ENCODE results near the gene UBAP1. TPM values are rescaled to one million over a fixed set of nuclear protein-coding genes. Genes with fewer than 3 reads are reported as not detected.
"Not testable (repeated sequence)": the region's sequence is repeated elsewhere in the genome, so short reads cannot be mapped to it uniquely, and the experiment has no call there.

UBAP1 gene
- polyA plus RNA-seq (ENCODE audit: low read depth in 6 of 6) = 10 to 100 TPM; 18.1 to 35.3 (median 28.0) TPM

- H3K4me3 Mint-ChIP-seq = peak within 1 kb of the TSS; percentile 88 to 100 (median 98)
These were observed at the start of gene UBAP1 for GRCh38 chr9:34178436-34179212. TSS of gene UBAP1 (plus strand) at chr9:34179043. CDS start at chr9:34220915, 41,872 bp downstream.

GRCh38 chr9:34131571-34131970 is 47.3 kb upstream of the UBAP1 start:
- Mint-ChIP-seq H3K4me3 (no peak overlapping the region), H3K27ac (no peak overlapping the region), H3K27me3 (peaks cover 47 to 76% (median 61%) of the 10 kb centered on the region in 3 donors), H3K4me1 (peaks cover 8 to 10% (median 9%) of the 10 kb centered on the region in 3 donors), H3K9me3 (peaks cover 0 to 10% (median 1%) of the 10 kb centered on the region in 7 donors), H3K36me3 (peaks cover 0 to 3% of the 10 kb centered on the region in 2 donors)
- ATAC-seq (ENCODE audit: low read depth in 2 of 2) (no peak), DNase-seq (no peak)

More at GRCh38 chr9:34178436-34179212, at the start of gene UBAP1:
- H3K9me3 Mint-ChIP-seq = no peaks in the 10 kb centered on the region
- H3K4me1 Mint-ChIP-seq = peaks cover 17 to 26% (median 25%) of the 10 kb centered on the region in 3 donors
- peak; percentile 93 for DNase-seq
- peak within 1 kb of the TSS; percentile 94 to 100 (median 98) for H3K27ac Mint-ChIP-seq
- H3K27me3 Mint-ChIP-seq = peaks cover 0 to 8% (median 5%) of the 10 kb centered on the region in 3 donors
- H3K36me3 Mint-ChIP-seq = peaks cover 0 to 9% of the 10 kb centered on the region in 2 donors
- peak; percentile 97 for ATAC-seq (ENCODE audit: low read depth in 2 of 2)

GRCh38 chr9:34133436-34133949 is 45.4 kb upstream of the UBAP1 start:
- ATAC-seq (ENCODE audit: low read depth in 2 of 2) = no peak
- Mint-ChIP-seq H3K4me1 (peaks cover 0 to 4% (median 0%) of the 10 kb centered on the region in 3 donors), H3K4me3 (no peak overlapping the region), H3K9me3 (peaks cover 0 to 9% (median 1%) of the 10 kb centered on the region in 7 donors), H3K36me3 (peaks cover 0 to 3% of the 10 kb centered on the region in 2 donors), H3K27me3 (peaks cover 33 to 63% (median 46%) of the 10 kb centered on the region in 3 donors), H3K27ac (no peak overlapping the region)
- no peak for DNase-seq

GRCh38 chr9:34134521-34134920 is 44.3 kb upstream of the UBAP1 start:
- Mint-ChIP-seq H3K27me3 (peaks cover 31 to 64% (median 39%) of the 10 kb centered on the region in 3 donors), H3K9me3 (peaks cover 0 to 11% (median 3%) of the 10 kb centered on the region in 7 donors), H3K27ac (peak overlapping the region in 1 of 6 donors; percentile 51), H3K4me3 (no peak overlapping the region), H3K4me1 (peaks cover 0 to 4% (median 0%) of the 10 kb centered on the region in 3 donors), H3K36me3 (peaks cover 0 to 3% of the 10 kb centered on the region in 2 donors)
- ATAC-seq (ENCODE audit: low read depth in 2 of 2) (no peak), DNase-seq (no peak)

- not testable (repeated sequence) for ATAC-seq (ENCODE audit: low read depth in 2 of 2)
These were observed 40.2 kb upstream of the UBAP1 start for GRCh38 chr9:34138644-34139043.

GRCh38 chr9:34139477-34140146 is 39.2 kb upstream of the UBAP1 start:
- no peak overlapping the region for H3K27ac Mint-ChIP-seq
- H3K4me1 Mint-ChIP-seq = no peaks in the 10 kb centered on the region
- DNase-seq (no peak), ATAC-seq (ENCODE audit: low read depth in 2 of 2) (peak in 1 of 2 donors; percentile 27)
- peaks cover 42 to 57% (median 49%) of the 10 kb centered on the region in 3 donors for H3K27me3 Mint-ChIP-seq
- H3K9me3 Mint-ChIP-seq = peaks cover 0 to 13% (median 5%) of the 10 kb centered on the region in 7 donors
- peaks cover 0 to 3% of the 10 kb centered on the region in 2 donors for H3K36me3 Mint-ChIP-seq
- H3K4me3 Mint-ChIP-seq = no peak overlapping the region

More at GRCh38 chr9:34138644-34139043, 40.2 kb upstream of the UBAP1 start:
- not testable (repeated sequence) for H3K27ac Mint-ChIP-seq, H3K4me1 Mint-ChIP-seq, DNase-seq, H3K4me3 Mint-ChIP-seq, H3K36me3 Mint-ChIP-seq
- Mint-ChIP-seq H3K27me3 (peaks cover 41 to 58% (median 51%) of the 10 kb centered on the region in 3 donors), H3K9me3 (peaks cover 0 to 13% (median 5%) of the 10 kb centered on the region in 7 donors)

- Mint-ChIP-seq H3K36me3 (no peaks in the 10 kb centered on the region), H3K4me1 (no peaks in the 10 kb centered on the region), H3K4me3 (no peak overlapping the region), H3K9me3 (peaks cover 0 to 11% (median 2%) of the 10 kb centered on the region in 7 donors), H3K27ac (no peak overlapping the region), H3K27me3 (peaks cover 52 to 63% (median 54%) of the 10 kb centered on the region in 3 donors)
- DNase-seq (no peak), ATAC-seq (ENCODE audit: low read depth in 2 of 2) (no peak)
These were observed 38.0 kb upstream of the UBAP1 start for GRCh38 chr9:34140853-34141252.

- H3K27me3 Mint-ChIP-seq = peaks cover 66 to 80% (median 74%) of the 10 kb centered on the region in 3 donors
- H3K36me3 Mint-ChIP-seq = no peaks in the 10 kb centered on the region
- ATAC-seq (ENCODE audit: low read depth in 2 of 2) (no peak), DNase-seq (no peak)
- no peak overlapping the region for H3K4me3 Mint-ChIP-seq
- H3K4me1 Mint-ChIP-seq = no peaks in the 10 kb centered on the region
- H3K9me3 Mint-ChIP-seq = peaks cover 0 to 11% (median 0%) of the 10 kb centered on the region in 7 donors
- H3K27ac Mint-ChIP-seq = peak overlapping the region in 1 of 6 donors; percentile 44
These were observed 35.7 kb upstream of the UBAP1 start for GRCh38 chr9:34143116-34143515.

GRCh38 chr9:34145165-34145564 is 33.7 kb upstream of the UBAP1 start:
- ATAC-seq (ENCODE audit: low read depth in 2 of 2) (no peak), DNase-seq (no peak)
- H3K27me3 Mint-ChIP-seq = peaks cover 72 to 86% (median 79%) of the 10 kb centered on the region in 3 donors
- no peak overlapping the region for H3K4me3 Mint-ChIP-seq
- no peak overlapping the region for H3K27ac Mint-ChIP-seq
- peaks cover 0 to 11% (median 0%) of the 10 kb centered on the region in 7 donors for H3K9me3 Mint-ChIP-seq
- H3K4me1 Mint-ChIP-seq = no peaks in the 10 kb centered on the region
- peaks cover 0 to 3% of the 10 kb centered on the region in 2 donors for H3K36me3 Mint-ChIP-seq

GRCh38 chr9:34151398-34151797 is 27.4 kb upstream of the UBAP1 start:
- Mint-ChIP-seq H3K27ac (no peak overlapping the region), H3K9me3 (peaks cover 0 to 5% (median 0%) of the 10 kb centered on the region in 7 donors), H3K4me1 (no peaks in the 10 kb centered on the region), H3K36me3 (peaks cover 0 to 3% of the 10 kb centered on the region in 2 donors), H3K27me3 (peaks cover 53 to 78% (median 60%) of the 10 kb centered on the region in 3 donors), H3K4me3 (no peak overlapping the region)
- ATAC-seq (ENCODE audit: low read depth in 2 of 2) = no peak
- DNase-seq = no peak

- H3K4me3 Mint-ChIP-seq = no peak overlapping the region
- H3K4me1 Mint-ChIP-seq = no peaks in the 10 kb centered on the region
- no peaks in the 10 kb centered on the region for H3K9me3 Mint-ChIP-seq
- H3K36me3 Mint-ChIP-seq = peaks cover 0 to 3% of the 10 kb centered on the region in 2 donors
- H3K27ac Mint-ChIP-seq = no peak overlapping the region
- peaks cover 57 to 76% (median 62%) of the 10 kb centered on the region in 3 donors for H3K27me3 Mint-ChIP-seq
- ATAC-seq (ENCODE audit: low read depth in 2 of 2) (no peak), DNase-seq (no peak)
These were observed 24.8 kb upstream of the UBAP1 start for GRCh38 chr9:34154057-34154456.

GRCh38 chr9:34157318-34157717 is 21.5 kb upstream of the UBAP1 start:
- no peaks in the 10 kb centered on the region for H3K4me1 Mint-ChIP-seq
- no peak for DNase-seq
- peaks cover 40 to 69% (median 57%) of the 10 kb centered on the region in 3 donors for H3K27me3 Mint-ChIP-seq
- H3K36me3 Mint-ChIP-seq = no peaks in the 10 kb centered on the region
- H3K4me3 Mint-ChIP-seq = no peak overlapping the region
- no peak overlapping the region for H3K27ac Mint-ChIP-seq
- no peaks in the 10 kb centered on the region for H3K9me3 Mint-ChIP-seq
- ATAC-seq (ENCODE audit: low read depth in 2 of 2) = no peak

- Mint-ChIP-seq H3K27ac (no peak overlapping the region), H3K4me1 (no peaks in the 10 kb centered on the region), H3K36me3 (no peaks in the 10 kb centered on the region), H3K4me3 (no peak overlapping the region), H3K27me3 (peaks cover 40 to 64% (median 59%) of the 10 kb centered on the region in 3 donors), H3K9me3 (no peaks in the 10 kb centered on the region)
- DNase-seq (no peak), ATAC-seq (ENCODE audit: low read depth in 2 of 2) (no peak)
These were observed 20.9 kb upstream of the UBAP1 start for GRCh38 chr9:34157898-34158297.
